MCF 10A (cell line): ENCODE measurements around the gene CCT5. TPM values are rescaled to one million over a fixed set of nuclear protein-coding genes. Genes with fewer than 3 reads are reported as not detected.
A peak's percentile ranks its signal among the peaks of the same experiment; 100 is the strongest.
"Not testable (repeated sequence)": the region's sequence is repeated elsewhere in the genome, so short reads cannot be mapped to it uniquely, and the experiment has no call there.

Experiments used
- BruUV-seq: library from RNA; stranded (reverse); fragments of 400-500 nt; replicated peaks from 2 replicates; lab custom pipeline; 2021; lab: Mats Ljungman, UMichigan
- CTCF ChIA-PET: fragments of 300-600 bp; sonication (Branson Sonifier 250); formaldehyde crosslinking; extraction: SDS; loops from one replicate; lab custom pipeline; 2021; ENCODE audit warnings: antibody characterized with exemption, inconsistent platforms; lab: Yijun Ruan, JAX
- POLR2A ChIA-PET: fragments of 300-600, 350-650 bp; sonication (Branson Sonifier 250); formaldehyde crosslinking; extraction: SDS; loops from one replicate; lab custom pipeline; 2020; ENCODE audit warnings: antibody characterized with exemption, inconsistent platforms; lab: Yijun Ruan, JAX
- DNase-seq: peaks from one replicate; pipeline ENCODE4 v3.0.0-alpha.2; 2018; ENCODE audit not compliant: unreplicated experiment
- H3K27ac Mint-ChIP-seq: one replicate; pipeline ENCODE4 v1.8.0; 2022; ENCODE audit warnings: mild to moderate bottlenecking, low read depth, mixed read lengths; ENCODE audit not compliant: unreplicated experiment
- H3K27me3 Mint-ChIP-seq: one replicate; pipeline ENCODE4 v1.8.0; 2022; ENCODE audit warnings: mixed read lengths; ENCODE audit not compliant: insufficient read depth, unreplicated experiment
- H3K36me3 Mint-ChIP-seq: one replicate; pipeline ENCODE4 v1.8.0; 2022; ENCODE audit warnings: mild to moderate bottlenecking, moderate library complexity, mixed read lengths; ENCODE audit not compliant: insufficient read depth, unreplicated experiment
- H3K4me1 Mint-ChIP-seq: one replicate; pipeline ENCODE4 v1.8.0; 2022; ENCODE audit warnings: mixed read lengths; ENCODE audit not compliant: insufficient read depth, unreplicated experiment
- H3K4me3 Mint-ChIP-seq: one replicate; pipeline ENCODE4 v1.8.0; 2022; ENCODE audit warnings: mild to moderate bottlenecking, moderate library complexity, mixed read lengths; ENCODE audit not compliant: unreplicated experiment
- H3K9me3 Mint-ChIP-seq: one replicate; pipeline ENCODE4 v1.8.0; 2022; ENCODE audit warnings: mixed read lengths; ENCODE audit not compliant: unreplicated experiment
- CTCF ChIP-seq: fragments of 200-600 bp; IDR thresholded peaks from one replicate; pipeline ENCODE4 v1.8.0; 2022; ENCODE audit warnings: antibody characterized with exemption, mild to moderate bottlenecking; ENCODE audit not compliant: unreplicated experiment
- intact Hi-C: fragments of 100-400 bp; cut with micrococcal nuclease; formaldehyde crosslinking; loops from 2 replicates; pipeline ENCODE4 v1.14.1; 2022
- total RNA-seq: library from RNA; stranded (reverse); gene quantifications from 2 replicates; pipeline ENCODE4 v1.2.3, GENCODE V29; 2022

CCT5 gene
- total RNA-seq, 1 experiment from 2014 or later: 322 TPM

- no peak overlapping the region for H3K4me3 Mint-ChIP-seq
- ChIA-PET POLR2A (interaction anchor here (0.7 to 1.3 kb wide), 8 partner anchors 15 to 933 kb away, joined by 3 to 5 read pairs (median 3); partner anchors contain the start of gene MARCHF6), CTCF (interaction anchor here (1.3 to 2.4 kb wide), 2 partner anchors 10 to 144 kb away, joined by 6 to 8 read pairs; no protein-coding TSS in a partner anchor)
- H3K4me1 Mint-ChIP-seq: no peaks in the 10 kb centered on the region
- H3K27ac Mint-ChIP-seq: no peak overlapping the region
- H3K9me3 Mint-ChIP-seq: no peaks in the 10 kb centered on the region
- no peak for DNase-seq
- no peaks in the 10 kb centered on the region for H3K27me3 Mint-ChIP-seq
- peaks cover 42% of the 10 kb centered on the region for H3K36me3 Mint-ChIP-seq
- TF ChIP-seq CTCF: no peak
- intact Hi-C loops: loop anchor here (5.0 kb wide), 2 partner anchors 162 to 347 kb away; partner anchors contain the start of gene ROPN1L
- BruUV-seq: no TSS peak
Observed at GRCh38 chr5:10279925-10280720, 30.0 kb downstream of the CCT5 start.

GRCh38 chr5:10283927-10284635, 34.0 kb downstream of the CCT5 start:
- BruUV-seq: no TSS peak
- Mint-ChIP-seq H3K36me3 (peaks cover 68% of the 10 kb centered on the region), H3K27me3 (no peaks in the 10 kb centered on the region), H3K4me1 (peaks cover 16% of the 10 kb centered on the region), H3K27ac (no peak overlapping the region), H3K9me3 (no peaks in the 10 kb centered on the region), H3K4me3 (no peak overlapping the region)
- intact Hi-C loops: loop anchor here (1.0 to 5.0 kb wide), 6 partner anchors 27 to 343 kb away; partner anchors contain the start of genes MARCHF6 and ROPN1L
- DNase-seq: peak; percentile 79
- peak; percentile 93 for TF ChIP-seq CTCF
- ChIA-PET CTCF (interaction anchor here (0.5 to 3.9 kb wide), 37 partner anchors 9 to 310 kb away, joined by 3 to 36 read pairs (median 6); no protein-coding TSS in a partner anchor), POLR2A (interaction anchor here (0.5 to 3.1 kb wide), 9 partner anchors 17 to 141 kb away, joined by 3 to 36 read pairs (median 5); partner anchors contain the start of gene MARCHF6)

DNA sequence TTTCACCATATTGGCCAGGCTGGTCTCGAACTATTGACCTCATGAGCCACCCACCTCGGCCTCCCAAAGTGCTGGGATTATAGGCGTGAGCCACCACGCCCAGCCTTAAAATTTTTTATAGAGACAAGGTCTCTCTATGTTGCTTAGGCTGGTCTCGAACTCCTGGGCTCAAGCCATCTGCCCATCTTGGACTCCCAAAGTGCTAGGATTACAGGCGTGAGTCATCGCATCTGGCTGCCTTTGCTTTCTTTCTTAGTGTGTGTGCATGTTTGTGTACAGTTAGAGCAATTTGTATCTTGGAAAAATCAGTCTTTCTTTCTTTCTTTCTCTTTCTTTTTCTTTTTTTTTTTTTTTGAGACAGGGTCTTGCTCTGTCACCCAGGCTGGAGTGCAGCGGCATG, 35.3 kb downstream of the CCT5 start:
- H3K27me3 Mint-ChIP-seq, H3K27ac Mint-ChIP-seq, BruUV-seq, H3K4me3 Mint-ChIP-seq, H3K9me3 Mint-ChIP-seq: not testable (repeated sequence)
- H3K4me1 Mint-ChIP-seq: peaks cover 16% of the 10 kb centered on the region
- peaks cover 66% of the 10 kb centered on the region for H3K36me3 Mint-ChIP-seq
- ChIA-PET CTCF (interaction anchor here (0.6 to 1.4 kb wide), 2 partner anchors 18 to 25 kb away, joined by 3 to 5 read pairs; no protein-coding TSS in a partner anchor), POLR2A (interaction anchor here (1.4 to 3.2 kb wide), 4 partner anchors 13 to 69 kb away, joined by 4 to 33 read pairs (median 10); partner anchors contain the start of gene MARCHF6)
- intact Hi-C loops: loop anchor here (2.0 kb wide), 1 partner anchor 25 kb away; no protein-coding TSS in a partner anchor
- DNase-seq: peak; percentile 62

DNA sequence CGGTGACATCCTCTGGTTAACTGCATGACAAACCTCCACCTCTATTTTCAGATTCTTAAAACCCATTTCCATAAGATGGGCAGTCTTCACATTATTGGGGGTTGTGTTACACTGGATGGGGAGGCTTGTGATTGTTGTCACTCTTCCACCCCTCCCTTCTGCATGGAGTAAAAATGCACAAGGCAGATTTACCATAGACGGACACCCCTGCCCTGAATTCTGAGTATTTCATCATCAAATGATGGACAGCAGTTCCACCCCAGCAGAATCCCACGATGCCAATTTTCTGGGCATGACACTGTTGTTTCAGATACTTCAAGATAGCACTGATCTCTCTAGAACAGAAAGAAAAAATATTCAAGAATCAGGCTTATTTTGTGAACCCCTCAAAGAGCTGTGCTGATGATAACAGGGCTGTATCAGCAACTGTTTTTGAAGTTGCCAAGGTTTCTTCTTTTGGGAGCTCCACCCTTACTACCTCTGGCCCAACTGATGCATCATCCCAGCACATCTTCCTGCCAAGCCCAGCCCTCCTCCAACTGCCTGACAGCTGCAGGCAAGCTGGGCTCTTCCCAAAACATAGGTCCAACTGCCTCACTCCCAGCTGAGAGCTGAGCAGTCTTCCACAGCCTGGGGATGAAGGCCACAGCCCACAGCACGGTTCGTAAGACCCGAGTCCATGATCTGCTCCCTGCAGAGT, 36.2 kb downstream of the CCT5 start:
- DNase-seq: peak; percentile 48
- no peaks in the 10 kb centered on the region for H3K27me3 Mint-ChIP-seq
- H3K4me3 Mint-ChIP-seq: no peak overlapping the region
- H3K27ac Mint-ChIP-seq: peak overlapping the region; percentile 35
- BruUV-seq: no TSS peak
- no peak for TF ChIP-seq CTCF
- CTCF ChIA-PET: interaction anchor here (0.6 to 1.4 kb wide), 9 partner anchors 12 to 461 kb away, joined by 3 to 6 read pairs (median 4); no protein-coding TSS in a partner anchor
- intact Hi-C loops: no loop called here
- POLR2A ChIA-PET: interaction anchor here (0.6 to 3.2 kb wide), 8 partner anchors 9 to 316 kb away, joined by 3 to 33 read pairs (median 6); partner anchors contain the start of gene MARCHF6
- H3K4me1 Mint-ChIP-seq: peaks cover 21% of the 10 kb centered on the region
- H3K36me3 Mint-ChIP-seq: peaks cover 64% of the 10 kb centered on the region
- no peaks in the 10 kb centered on the region for H3K9me3 Mint-ChIP-seq
